GM12873 (cell line): ENCODE results near the gene LCN9.
A peak's percentile ranks its signal among the peaks of the same experiment; 100 is the strongest.

Experiments used
- TF ChIP-seq, protein P1 (sequence below): IDR thresholded peaks from 2 replicates; pipeline ENCODE4 v1.5.1; 2012; ENCODE audit warnings: low read depth, mild to moderate bottlenecking, moderate library complexity, low read length, control low read depth; ENCODE audit not compliant: insufficient read depth; ENCODE audit errors: missing control alignments

LCN9 gene

DNA sequence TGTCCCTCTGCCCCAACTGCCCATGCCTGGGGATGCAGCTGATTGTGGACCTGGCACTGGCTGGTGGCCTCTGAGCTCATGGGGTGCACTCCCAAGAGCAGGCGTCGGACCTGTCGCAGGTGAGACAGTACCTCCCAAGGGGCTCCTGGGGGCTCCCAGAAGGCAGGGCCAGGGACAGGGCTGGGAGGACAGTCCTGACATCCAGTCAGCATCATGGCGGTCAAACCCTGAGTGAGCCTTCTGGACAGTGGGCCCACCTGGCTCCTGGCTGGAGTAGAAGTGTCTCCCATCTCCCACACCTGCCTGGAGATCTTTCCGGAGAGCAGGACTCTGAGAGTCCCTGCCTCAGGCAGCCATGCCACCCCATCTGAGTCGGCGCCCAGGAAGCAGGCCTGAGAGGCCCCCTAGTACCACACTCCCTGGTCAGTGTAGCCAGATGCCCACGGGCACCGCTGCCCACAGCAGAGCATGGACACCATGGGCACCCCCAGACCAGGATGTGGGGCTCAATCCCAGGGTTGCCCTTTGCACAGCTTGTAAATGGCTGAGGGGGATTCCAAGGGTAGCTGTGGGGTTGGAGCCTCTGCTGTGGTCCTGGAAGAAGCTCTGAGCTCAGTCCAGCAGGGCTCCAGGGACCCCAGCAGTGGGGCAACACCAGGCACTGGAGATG is 6.6 kb downstream of the LCN9 start:
- TF ChIP-seq, protein P1, sequence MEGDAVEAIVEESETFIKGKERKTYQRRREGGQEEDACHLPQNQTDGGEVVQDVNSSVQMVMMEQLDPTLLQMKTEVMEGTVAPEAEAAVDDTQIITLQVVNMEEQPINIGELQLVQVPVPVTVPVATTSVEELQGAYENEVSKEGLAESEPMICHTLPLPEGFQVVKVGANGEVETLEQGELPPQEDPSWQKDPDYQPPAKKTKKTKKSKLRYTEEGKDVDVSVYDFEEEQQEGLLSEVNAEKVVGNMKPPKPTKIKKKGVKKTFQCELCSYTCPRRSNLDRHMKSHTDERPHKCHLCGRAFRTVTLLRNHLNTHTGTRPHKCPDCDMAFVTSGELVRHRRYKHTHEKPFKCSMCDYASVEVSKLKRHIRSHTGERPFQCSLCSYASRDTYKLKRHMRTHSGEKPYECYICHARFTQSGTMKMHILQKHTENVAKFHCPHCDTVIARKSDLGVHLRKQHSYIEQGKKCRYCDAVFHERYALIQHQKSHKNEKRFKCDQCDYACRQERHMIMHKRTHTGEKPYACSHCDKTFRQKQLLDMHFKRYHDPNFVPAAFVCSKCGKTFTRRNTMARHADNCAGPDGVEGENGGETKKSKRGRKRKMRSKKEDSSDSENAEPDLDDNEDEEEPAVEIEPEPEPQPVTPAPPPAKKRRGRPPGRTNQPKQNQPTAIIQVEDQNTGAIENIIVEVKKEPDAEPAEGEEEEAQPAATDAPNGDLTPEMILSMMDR = no peak

DNA sequence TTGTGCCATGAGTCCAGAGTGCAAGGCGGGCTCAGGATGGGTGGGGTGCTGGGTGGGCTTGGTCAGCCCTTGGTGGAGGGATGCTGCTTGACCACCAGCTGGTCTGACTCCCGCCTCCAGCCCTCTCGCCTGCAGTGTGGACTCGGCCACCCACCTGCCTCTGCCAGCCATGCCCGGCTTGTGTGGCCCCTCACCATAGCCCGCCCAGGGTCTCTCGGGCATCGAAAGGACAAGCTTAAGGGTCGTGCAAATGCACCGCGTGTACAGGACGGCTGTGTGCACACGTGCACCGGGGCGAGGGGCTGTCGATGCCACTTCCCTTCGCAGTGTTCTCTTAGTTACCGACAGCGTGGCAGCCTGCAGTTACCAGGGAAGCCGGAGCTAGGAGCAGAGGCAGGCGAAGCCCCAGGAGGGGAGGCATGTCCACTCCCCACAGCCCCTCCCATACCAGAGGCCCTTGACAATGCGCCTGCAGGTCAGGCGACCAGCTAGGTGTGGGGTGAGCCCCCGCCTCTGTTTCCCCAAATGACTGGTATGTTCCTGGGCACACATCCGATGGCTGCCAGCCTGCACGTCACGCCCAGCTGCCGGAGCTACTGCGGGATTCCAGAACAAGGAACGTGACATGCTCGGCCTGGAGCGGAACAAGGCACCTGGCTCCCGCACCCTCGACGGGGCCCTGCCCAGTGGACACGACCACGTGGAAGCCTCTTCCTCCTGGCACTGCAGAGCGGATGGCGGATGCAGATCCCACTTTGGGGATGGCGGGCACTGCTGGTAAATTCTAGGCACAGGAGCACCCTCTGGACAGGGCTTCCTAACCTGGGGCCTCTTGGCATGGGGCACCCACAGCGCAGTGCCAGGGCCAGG is 7.8 kb downstream of the LCN9 start:
- TF ChIP-seq, protein P1 = no peak

DNA sequence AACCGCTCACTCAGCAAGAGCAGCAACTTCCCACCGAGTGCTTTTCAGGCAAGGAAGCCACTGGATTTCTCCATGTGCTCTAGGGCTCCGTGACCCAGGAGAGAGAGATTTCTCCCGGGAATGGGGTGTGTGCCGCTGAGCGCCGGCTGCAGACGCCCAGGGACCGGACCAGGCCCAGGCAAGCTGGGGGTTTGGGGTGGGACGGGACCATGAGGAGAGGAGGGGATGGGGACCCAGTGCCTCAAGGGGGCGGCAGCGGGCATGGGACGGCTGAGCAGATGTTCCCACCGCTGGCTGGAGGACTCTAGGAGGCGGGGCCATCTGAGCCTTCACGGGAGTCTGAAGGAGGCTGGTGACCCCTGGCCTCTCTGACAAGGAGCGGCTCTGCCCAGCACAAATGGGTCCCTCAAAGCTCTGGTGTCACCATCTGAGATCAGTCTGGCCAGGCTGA is 8.5 kb downstream of the LCN9 start:
- TF ChIP-seq, protein P1 = peak; percentile 15

DNA sequence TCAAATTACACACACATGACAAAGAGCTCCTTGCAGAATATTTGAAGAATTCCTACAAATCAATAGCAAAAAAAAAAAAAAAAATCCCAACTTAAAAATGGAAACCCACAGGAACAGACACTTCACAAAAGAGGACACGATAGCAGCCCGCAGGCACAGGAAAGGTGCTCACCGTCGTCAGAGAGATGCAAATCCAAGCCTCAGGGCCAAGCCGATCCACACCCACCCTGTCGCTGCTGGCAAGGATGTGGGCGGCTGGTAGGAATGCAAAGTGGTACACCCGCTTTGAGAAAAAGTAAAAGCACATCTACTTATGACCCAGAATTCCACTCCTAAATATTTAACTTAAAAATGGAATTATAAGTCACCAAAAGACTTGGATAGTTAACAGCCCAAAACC is 10.8 kb downstream of the LCN9 start:
- TF ChIP-seq, protein P1 = no peak

DNA sequence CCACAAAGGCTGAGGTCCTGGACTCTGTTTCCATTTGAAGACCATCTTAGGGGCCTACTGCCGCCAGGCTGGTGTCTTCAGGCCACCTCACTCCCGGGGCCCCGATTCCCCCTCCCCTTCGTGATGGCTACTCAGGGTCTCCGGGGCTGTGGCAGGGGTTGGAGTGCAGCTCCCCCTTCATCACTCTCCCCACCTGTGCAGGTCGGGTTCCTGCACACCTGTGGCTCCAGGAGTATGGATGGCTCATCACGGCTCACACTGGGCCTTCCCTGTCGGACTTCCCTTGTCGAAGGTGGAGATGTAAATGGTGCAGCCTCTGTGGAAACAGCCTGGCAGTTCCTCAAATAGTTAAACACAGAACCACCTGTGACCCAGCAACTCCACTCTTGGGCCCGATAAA is 11.9 kb downstream of the LCN9 start:
- TF ChIP-seq, protein P1 = no peak

DNA sequence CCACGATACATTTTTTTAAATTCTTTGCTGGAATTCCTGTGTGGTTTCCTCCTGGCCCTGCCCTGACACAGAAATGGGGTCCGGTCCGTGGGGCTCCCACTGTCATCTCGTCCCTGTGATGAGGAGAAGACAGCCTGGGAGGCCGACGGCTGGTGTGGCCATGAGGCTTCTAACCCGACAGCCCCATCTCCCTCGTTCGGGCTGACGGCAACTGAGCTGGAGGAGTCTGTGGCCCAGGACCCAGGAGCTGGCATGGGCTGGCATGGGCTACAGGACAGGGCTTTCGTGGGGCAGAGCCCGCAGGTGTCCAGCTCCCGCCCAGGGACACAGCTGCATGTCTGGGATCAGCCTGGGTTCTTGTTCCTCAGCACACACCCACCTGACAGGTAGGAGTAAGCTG is 13.8 kb downstream of the LCN9 start:
- TF ChIP-seq, protein P1 = no peak

DNA sequence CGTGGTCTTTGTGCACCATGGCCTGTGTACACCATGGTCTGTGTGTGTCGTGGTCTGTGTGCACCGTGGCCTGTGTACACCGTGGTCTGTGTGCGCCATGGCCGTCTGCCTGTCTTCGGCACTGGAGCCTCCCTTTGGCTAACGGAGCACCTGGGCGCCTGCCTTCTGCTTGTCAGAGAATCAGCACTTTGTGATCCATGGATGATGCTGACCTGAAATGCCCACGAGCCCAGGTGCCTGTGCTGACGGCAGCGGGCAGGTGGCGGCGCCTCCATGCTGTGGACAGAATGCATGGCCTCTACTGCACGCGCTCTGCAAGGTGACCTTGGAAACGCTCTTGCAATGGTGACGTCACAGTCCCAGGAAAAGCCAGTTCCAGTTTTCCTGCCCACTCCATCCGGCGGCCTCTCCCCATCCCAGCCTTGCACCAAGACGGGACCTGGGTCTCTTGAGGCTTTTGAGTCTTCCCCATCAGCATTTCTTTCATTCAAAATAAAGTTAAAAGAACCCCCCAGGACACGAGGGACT is 14.6 kb downstream of the LCN9 start:
- TF ChIP-seq, protein P1 = no peak
